Stimulated activated CD8-positive, alpha-beta memory T cell treated with anti-CD3 and anti-CD28 coated beads, Interleukin-4, amount 100 ng/mL, for 1 hour (primary cell): Measurements from ENCODE around the gene SALL1.

Source experiments
- DNase-seq, 2 donors: peaks; one replicate each; pipeline ENCODE4 v3.0.0-alpha.2; 2020; ENCODE audit warnings: low read depth in 2 of 2, low spot score in 1 of 2

SALL1 gene

DNA sequence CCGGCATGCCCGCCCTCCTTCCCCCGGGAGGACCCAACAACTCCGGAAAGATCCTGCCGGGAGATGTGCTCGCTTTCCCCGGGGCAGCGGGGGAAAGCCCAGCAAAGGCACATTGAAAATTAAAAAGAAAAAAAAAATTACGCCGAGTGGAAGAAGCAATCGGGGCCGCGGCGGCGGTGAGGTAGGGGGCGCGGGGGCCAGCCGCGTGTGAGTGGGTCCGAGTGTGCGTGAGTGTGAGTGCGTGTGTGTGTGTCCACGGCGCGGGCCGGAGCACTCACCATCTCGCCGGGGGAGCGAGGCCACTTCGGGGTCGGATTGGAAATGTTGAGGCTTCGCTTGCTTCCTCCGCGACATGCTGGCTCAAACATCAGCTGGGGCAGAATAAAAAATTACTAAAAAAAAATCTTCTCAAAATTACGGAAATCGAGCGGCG, at the start of gene SALL1:
TSS of gene SALL1 (minus strand) at position 383 of the 433 bp plus-strand sequence. CDS start at position 354, 29 bp downstream.
- no peak for DNase-seq

DNA sequence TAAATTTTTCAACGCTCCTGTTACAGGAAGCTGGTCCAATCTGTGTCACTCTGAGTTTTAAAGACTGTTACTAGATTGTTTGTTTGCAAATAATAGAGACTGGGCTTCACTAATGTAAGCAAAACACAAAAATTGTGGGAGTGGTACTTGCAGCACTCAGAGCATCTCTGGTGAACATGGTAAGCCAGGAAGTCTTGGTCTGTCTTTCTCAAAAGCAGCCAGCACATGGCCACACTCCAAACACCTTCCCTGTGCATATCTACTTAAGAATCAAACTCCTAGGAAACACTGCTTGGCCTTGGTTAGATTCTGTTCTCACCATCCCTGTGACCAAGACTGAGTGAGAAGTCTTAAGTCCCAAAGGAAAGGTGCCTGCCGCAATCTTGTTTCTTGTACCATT, 49.7 kb upstream of the SALL1 start:
- no peak for DNase-seq

DNA sequence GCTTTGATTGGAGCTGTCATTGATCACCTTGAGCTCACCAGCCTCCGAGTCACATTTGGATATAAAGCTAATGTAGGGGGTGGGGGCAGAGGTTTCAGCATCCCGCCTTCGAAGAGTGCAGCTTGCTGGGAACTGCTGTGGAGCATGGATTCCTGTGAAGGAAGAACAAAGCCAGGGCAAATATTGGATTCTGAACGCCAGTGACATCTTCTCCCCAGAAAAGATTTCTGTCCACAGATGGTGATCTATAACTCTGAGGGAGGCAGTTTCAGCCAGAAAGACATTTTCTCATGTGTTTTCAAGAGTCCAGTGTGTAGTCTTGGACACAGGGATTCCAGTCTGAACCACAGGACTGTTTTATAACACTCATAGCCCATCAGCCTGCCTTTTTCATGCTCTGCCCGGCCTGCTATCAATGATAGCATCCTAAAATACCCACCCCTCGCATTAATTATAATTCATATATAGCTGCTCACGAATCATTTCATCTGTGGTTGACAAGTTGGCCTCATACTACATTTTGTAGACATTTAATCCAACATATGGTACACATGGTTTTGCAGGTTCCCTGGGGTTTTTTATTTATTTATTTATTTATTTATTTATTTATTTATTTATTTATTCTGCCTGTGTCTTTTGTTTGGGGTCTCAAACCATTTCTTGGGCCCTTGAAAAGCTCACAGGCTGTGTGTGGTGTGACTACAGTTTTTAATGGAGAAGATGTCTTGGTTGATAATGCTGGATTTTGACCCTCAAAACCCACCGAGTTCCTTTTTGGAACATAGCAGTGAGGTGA, 47.1 kb upstream of the SALL1 start:
- no peak for DNase-seq

DNA sequence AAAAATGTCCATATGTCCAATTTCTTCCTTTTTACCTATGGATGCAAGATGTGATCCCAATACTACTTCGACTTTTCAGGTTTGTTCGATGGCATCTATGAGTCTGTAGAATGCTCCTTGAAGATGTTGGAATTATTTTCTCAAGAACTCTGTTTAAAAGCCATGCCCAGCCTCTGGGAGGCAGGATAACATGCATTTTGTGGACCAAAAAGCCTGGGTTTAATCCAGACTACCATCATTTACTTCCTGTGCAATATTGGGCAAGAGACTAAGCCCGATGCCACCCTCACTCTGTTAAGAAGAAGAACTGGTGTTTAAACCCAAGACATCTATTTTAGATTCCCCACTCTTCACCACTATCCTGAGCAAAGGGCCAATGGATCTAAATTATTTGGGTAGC, 42.8 kb upstream of the SALL1 start:
- no peak for DNase-seq

DNA sequence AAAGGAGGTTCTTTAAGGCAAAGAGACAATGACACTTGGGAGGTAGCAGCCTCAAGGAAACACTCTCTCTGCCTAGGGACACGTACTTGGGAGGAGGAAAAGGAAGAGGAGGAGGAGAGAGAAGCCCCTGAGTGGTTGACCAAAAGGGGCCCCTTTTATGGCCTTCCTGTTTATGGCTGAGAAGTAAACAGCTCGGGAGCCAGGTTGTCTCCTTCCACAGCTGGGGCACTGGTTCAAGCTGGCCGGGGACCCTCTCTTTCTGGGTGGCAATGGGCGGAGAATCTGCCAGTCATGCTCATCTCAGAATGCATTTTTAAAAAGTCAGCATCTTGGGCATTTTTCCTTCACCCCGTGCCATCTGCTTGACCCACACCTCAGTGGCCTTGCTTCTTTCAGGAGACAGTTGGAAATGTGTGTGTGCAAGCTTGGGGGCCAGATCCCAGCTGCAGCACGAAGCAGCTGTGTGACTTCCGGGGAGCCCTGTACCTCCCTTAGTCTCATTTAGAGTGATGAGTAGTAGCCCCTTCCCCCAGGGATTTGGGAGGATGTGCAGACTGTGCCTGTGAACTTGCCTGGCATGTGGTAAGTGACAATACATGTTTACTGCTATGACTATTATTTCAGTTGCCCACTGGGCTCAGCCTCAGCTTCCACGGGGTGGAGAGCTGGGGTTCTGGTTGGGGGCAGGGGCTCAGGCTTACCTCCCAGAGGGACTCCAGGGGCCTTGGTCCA, 33.8 kb upstream of the SALL1 start:
- DNase-seq: no peak

DNA sequence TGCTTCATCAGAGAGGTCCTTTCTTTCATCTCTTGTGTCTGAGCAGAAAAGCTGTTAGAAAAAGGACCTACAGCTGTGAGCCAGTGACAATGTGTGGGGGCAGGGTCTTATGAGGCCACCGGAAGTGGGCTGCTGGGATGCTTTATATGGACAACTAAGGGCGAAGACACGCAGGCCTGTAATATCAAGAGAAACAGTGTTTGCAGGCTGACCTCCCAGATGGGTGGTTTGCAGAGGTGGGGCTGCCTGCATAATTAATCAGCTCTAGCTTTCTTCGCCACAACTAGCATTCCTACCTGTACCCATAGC, 30.4 kb upstream of the SALL1 start:
- no peak for DNase-seq

DNA sequence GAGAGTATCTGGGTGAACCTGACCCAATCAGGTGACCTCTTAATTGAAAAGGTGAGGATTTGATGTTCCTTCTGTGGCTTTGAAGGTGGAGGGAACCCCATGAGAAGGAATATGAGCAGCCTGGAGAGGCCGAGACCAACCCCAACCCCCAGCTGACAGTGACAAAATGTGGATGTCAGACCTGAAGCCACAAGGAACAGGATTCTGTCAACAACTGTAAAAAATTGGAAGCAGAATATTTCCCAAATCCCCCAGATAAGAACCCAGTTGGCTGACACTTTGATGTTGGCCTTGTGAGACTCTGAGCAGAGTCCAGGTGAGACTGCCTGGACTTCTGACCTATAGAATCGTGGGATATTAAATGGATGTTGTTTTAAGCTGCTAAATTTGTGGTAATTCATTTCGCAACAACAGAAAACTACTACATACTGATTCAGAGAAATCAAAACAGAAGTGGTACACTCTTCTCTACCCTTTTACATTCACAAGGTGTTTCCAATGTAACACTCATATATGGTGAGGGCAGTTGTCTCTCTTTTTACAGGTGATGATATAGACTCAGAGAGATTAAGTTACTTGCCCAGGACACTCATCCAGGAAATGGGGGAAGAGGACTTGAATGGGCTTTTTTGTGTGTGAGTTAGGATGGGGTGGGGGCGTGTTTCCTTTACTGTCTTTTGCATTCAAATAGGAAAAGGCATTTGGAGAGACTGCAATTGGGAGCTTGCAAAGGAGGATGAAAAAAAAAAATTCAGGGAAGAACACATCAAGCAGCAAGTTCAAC, 29.8 kb upstream of the SALL1 start:
- DNase-seq: no peak

DNA sequence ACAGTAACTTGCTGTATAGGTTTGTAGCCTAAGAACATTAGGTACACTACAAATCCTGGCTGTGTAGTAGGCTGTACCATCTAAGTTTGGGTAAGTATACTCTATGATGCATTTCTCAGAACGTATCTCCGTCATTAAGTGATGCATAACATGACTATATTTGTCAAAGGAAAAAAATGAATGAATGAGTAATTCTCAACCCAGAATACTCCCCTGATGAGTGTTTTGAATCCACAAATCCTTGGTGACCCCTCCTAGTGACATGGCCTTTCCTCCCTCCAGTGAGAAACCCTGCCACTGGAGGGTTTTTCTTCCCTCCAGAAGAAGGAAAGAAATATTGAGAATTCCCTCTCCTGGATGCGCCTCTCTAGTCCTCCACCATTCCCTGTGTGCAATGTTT, 24.0 kb upstream of the SALL1 start:
- no peak for DNase-seq

DNA sequence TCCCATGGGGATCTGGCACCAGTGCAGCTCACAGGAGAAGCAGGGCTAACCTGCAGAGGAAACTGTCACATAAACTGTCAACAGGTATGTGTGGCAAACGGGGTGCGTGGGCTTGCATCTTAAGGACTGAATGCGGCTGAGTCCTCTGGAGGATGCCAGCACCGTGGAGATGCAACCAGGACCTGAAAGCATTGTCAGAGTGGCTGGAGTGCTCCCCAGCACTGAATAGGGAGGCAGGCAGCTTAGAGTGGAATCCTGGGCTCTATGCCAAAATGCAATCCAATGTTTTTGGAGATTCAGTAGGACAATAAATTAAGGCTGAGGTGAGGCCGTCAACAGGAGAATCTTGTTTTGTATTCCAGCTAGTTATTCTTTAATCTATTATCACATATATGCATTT, 21.3 kb upstream of the SALL1 start:
- no peak for DNase-seq

DNA sequence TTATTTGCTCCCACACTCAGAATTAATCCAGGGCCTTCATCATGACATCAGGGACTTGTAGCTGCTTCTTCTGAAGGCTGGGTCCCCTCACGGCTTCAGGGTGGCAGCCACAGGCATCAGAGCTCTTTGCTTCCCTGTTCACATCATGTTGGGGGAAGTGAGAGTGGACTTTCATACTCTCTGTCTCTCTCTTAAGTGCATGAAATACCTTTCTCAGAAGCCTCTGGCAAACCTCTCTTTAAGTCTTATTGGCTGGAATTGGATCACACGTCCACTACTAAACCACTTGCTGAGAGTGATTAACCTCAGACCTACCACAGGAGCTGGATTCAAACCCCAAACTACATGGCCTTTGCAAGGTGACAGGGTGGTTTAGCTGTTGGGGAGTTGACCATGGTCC, 17.7 kb upstream of the SALL1 start:
- DNase-seq: no peak

DNA sequence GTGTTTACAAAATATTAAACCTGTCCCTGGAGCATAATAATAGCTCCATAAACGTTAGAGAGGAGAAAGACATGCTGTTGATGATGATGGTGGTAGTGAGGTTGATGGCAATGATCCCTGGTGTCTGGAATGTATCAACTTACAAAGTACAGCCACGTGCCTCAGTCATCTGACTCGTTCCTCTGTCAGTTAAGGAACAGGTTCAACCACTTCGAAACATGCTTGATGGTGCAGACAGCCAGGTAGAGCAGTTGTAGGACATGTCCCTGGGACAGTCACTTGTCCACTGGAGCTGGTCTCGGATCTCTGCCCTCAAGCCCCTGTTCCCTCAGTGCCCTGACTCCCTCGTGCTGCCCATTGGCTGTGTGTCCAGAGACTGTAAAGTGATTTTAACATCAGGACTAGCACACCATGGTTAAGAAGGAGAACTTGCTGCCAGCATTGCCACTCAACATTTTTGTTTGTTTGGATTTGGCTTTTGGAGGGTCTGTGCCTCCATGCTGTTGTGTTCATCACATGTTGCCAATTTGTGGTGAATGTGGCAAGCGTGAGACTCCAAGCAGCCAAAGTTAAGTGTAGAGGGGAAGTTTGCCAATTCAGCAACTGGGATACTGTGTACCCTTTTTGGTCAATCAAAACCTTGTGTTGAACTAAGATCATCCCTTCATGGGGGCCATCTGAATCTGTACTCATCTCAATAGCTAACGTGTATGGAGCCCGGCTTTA, 16.3 kb upstream of the SALL1 start:
- no peak for DNase-seq

DNA sequence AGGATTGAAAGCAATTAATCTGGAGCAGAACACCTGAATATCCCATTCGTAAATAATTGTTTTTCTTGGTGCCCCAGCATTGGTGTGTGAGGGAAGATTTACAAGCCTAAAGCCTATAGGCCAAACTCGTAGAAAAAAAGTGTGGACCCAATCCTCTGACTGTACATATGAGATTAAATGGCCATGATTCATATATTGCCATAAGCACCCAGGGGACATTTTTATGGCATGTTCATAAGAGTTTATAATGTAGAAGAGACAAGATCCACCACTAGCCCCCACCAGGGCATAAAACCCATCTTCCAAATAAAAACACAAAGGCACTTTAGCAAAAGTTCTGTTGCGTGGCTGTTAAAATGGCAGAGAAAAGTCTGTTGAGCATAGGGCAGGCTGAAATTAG, 15.5 kb upstream of the SALL1 start:
- no peak for DNase-seq

DNA sequence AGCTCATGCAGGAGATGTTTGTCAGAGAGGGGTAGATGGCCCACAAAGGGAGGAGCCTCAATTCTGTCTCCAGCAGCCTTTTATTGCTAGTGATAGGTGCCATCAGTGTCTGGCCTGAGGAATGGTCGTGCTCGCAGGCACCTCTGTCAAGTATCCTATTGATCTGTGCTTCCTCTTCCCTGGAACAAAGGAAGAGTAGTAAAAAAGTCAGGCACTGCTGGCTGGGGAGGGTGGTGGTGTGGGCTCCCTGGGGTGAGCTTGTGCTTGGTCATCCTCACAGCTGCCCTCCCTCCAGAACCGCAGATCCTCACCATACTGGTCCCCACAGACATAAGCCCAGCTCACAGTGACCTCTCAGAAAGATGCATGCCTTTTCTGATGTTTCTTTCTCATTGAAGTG, 15.0 kb upstream of the SALL1 start:
- DNase-seq: no peak

DNA sequence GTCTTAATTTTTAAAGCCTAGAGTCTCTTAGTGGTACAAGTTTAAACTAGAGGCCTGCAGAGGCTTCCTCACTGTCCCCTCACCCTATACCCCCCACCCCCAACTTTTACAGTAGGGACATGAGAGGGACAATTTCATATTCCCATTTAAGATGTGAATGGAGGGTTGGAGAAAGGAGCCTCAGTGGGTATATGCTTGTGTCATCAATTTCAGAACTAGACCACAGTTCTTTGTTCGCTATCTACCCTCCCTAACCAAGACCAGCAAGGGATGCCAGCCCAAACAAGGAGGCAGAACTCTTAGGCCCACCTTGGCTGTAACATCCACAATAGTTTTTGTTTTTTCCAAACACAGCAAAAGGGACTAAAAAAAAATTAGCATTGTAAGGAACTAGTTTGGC, 14.0 kb upstream of the SALL1 start:
- no peak for DNase-seq

DNA sequence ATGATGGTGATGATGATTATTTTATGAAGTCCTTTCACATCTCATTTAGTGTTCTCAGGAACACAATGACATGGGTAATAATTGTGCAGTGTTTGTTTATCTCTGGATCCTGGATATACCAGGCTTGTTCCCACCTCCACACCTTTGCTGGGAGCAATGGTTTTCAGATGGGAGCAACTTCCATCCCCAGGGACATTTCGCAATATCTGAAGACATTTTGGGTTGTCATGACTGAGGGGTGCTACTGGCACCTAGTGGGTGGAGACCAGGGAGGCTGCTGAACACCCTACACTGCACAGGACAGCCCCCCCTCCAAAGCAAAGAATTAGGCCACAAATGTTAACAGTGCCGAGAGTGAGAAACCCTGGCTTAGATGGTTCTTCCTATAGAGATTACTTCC, 13.5 kb upstream of the SALL1 start:
- no peak for DNase-seq

DNA sequence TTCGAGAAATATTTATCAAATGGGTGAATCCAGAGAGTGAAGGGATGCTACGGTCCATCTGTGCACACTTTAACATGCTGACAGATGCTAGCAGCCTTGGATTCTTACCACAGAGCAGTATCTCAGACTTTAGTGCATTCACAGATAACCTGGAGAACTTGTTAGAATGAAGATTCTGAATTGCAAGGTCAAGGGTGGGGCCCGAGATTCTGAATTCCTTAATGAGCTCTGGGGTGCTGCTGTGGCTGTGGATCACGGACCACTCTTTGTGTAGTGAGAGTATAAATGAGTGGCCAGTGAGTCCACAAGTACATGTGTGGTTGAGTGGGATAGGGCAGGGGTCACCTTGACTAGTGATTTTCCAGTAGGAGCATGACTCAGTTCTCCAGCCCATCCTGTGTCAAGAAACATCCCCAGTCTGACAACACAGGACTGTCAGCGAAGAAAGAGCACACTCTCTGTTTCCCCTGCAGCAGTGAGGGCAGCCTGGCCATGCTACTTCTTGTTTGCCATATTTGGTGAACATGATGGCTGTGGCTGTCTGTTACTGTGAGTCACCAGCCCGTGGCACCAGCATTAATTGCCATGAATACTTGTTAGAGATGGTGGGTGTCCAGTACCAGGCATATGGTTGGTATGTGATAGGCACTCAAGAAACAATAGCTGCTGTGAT, 13.0 kb upstream of the SALL1 start:
- DNase-seq: no peak

DNA sequence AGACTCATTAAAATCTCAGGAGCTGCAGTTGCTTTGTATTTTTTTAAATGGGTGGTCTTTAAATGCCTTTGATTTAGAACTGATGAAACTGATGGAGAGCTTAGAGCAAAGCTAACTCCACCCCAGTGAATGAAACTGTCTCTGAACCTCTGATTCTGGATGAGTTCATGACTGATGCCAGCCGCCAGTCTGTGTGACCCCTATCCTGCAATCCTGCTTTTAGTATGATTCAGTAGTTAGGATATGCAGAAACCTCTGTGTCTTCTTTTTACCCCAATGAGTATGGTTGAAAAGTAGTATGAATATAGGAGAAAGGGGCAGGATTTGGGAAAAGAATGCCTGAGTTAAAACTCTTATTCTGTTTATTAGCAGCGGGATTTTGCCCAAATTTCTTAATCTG, 12.3 kb upstream of the SALL1 start:
- no peak for DNase-seq

DNA sequence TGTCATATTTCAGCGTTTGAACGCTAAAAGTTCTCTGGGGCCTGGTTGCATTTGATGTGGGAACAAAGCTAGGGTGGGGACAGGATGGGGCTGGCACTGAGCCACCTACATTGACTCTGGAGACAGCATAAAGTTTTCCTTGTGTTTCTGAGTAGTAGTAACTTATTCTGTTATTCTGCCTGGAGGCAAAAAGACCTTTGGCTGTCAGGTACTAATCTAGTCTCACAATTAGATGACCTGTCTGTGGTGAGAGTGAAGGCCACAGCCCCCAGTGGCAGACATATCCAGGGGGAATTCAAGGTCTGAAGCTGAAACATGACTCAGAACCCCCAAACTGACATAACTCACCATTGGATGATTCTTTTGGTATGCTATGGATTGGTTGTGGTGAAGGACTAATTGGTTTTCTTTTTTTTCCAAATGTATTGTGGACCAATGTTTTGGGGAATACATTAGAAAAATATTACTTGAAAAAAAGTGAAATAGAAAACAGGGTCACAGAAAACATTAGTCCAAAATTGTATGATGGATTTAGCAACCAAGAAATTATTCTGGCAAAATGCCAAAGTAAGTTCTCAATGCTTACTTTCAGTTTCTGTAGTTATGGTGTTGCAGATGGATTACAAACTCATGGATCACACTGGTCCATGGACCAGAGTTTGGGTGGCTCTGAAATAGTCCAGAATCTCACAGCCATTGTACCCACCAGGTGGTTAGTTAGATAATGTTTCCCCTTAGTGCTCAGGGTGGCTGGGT, 10.5 kb upstream of the SALL1 start:
- no peak for DNase-seq

DNA sequence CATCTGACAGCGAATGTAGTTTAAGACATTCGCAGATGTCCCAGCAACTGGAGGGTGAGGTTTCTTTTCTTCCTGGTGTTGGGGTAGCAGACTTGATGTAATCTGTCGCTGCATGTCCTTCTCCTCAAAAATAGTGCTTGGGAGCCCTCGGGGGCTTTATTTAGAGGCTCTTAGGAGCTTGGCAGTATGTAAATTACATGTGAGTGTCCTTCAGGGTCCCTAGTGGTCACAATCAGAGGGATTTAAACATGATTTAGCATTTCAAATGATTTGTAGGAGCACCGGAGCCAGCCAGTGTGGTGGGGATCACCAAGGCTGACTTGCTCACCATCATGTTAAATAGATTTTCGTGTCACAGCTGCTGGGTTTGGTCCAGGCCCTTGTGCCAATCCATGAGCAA, 8.8 kb upstream of the SALL1 start:
- no peak for DNase-seq

DNA sequence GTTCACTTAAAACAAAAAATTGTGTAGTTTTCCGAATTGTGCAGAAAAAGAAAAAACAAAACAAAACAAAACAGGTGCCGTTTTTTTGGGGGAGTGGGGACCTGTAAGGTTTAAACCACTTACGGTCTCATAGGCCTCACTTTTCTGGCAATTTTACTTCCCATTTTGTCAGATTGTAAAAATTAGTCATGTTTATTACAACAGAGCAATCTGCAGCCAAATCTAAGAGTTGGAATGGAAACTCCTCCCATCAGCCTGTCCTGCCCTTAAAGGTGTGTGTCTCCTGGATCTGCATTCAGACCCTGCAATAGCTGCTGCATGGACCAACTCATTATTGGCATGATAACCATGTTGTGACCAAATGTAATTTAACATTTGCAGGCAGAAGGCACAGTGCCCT, 8.2 kb upstream of the SALL1 start:
- DNase-seq: no peak
